T-cell (primary cell): ENCODE data around the gene BZW2. TPM values are rescaled to one million over a fixed set of nuclear protein-coding genes. Genes with fewer than 3 reads are reported as not detected.

Experiments
- ATAC-seq, 4 experiments: fragments of 200-7000 bp in 3 of 4; fragments of 150-1000 bp in 1 of 4; cut with Tn5 transposase; replicated peaks in 1 of 4; 1 replicate in 3 of 4; 2 replicates in 1 of 4; pipeline ENCODE4 v1.10.0; 2021; ENCODE audit warnings: moderate library complexity in 3 of 4, mild to moderate bottlenecking in 2 of 4, moderate number of reproducible peaks in 1 of 4
- CTCF ChIA-PET, 2 donors: fragments of 300-600 bp; sonication (Branson Sonifier 250); formaldehyde crosslinking; loops; one replicate each; lab custom pipeline; 2022; ENCODE audit warnings: antibody characterized with exemption in 2 of 2; lab: Charles Lee
- POLR2A ChIA-PET, 2 donors: fragments of 300-600 bp; sonication (Branson Sonifier 250); formaldehyde crosslinking; loops; one replicate each; lab custom pipeline; 2022; ENCODE audit warnings: antibody characterized with exemption in 2 of 2; lab: Charles Lee
- DNase-seq, 35 experiments: peaks; one replicate each; pipeline versions ENCODE4 v3.0.0 to v3.0.0-alpha.2; 2013 to 2023
- H3K27ac ChIP-seq: one replicate; pipeline ENCODE4 v1.5.1; 2013; ENCODE audit warnings: low read length
- H3K27me3 ChIP-seq, 2 experiments: replicated peaks in 1 of 2; 1 replicate in 1 of 2; 2 replicates in 1 of 2; pipeline versions ENCODE4 v1.6.1 to v1.7.0; 2013; ENCODE audit warnings: low read length in 1 of 2, mixed read lengths in 1 of 2; ENCODE audit not compliant: control insufficient read depth in 2 of 2, insufficient read depth in 2 of 2; ENCODE audit errors: extremely low read depth in 1 of 2
- H3K36me3 ChIP-seq, 2 donors: 1 replicate in 1 of 2; 2 replicates in 1 of 2; pipeline versions ENCODE4 v1.6.1 to v1.7.0; 2013; ENCODE audit warnings: low read length in 1 of 2; ENCODE audit not compliant: control insufficient read depth in 2 of 2, insufficient read depth in 1 of 2; ENCODE audit errors: extremely low read depth in 1 of 2
- H3K4me1 ChIP-seq, 2 experiments: 1 replicate in 1 of 2; 2 replicates in 1 of 2; pipeline versions ENCODE4 v1.6.1 to v1.7.0; 2013; ENCODE audit warnings: low read length in 2 of 2, mixed read lengths in 1 of 2; ENCODE audit not compliant: insufficient read depth in 2 of 2, control insufficient read depth in 1 of 2; ENCODE audit errors: extremely low read depth in 1 of 2
- H3K4me3 ChIP-seq, 2 donors: 1 replicate in 1 of 2; 2 replicates in 1 of 2; pipeline versions ENCODE4 v1.5.1 to v1.7.0; 2013; ENCODE audit warnings: mild to moderate bottlenecking in 2 of 2, low read length in 1 of 2, moderate library complexity in 1 of 2; ENCODE audit not compliant: control insufficient read depth in 1 of 2; ENCODE audit errors: extremely low read depth in 1 of 2
- H3K9me3 ChIP-seq: 2 replicates; pipeline ENCODE4 v1.7.0; 2013
- H3K27ac Mint-ChIP-seq, 2 donors: one replicate each; pipeline ENCODE4 v1.8.0; 2020 to 2021; ENCODE audit warnings: mild to moderate bottlenecking in 2 of 2, mixed read lengths in 2 of 2
- H3K27me3 Mint-ChIP-seq, 2 donors: one replicate each; pipeline ENCODE4 v1.8.0; 2021 to 2022; ENCODE audit warnings: mixed read lengths in 2 of 2
- H3K36me3 Mint-ChIP-seq: one replicate; pipeline ENCODE4 v1.8.0; 2021; ENCODE audit warnings: mixed read lengths
- H3K4me1 Mint-ChIP-seq, 3 donors: one replicate each; pipeline ENCODE4 v1.8.0; 2020 to 2022; ENCODE audit warnings: mixed read lengths in 3 of 3, mild to moderate bottlenecking in 1 of 3
- H3K4me3 Mint-ChIP-seq, 3 donors: one replicate each; pipeline ENCODE4 v1.8.0; 2020 to 2022; ENCODE audit warnings: mild to moderate bottlenecking in 3 of 3, mixed read lengths in 3 of 3, moderate library complexity in 3 of 3
- H3K9me3 Mint-ChIP-seq, 3 donors: one replicate each; pipeline ENCODE4 v1.8.0; 2020 to 2022; ENCODE audit warnings: mixed read lengths in 3 of 3
- WGBS: methylation state at CpG from one replicate; pipeline ENCODE4 v1.1.5; 2013; ENCODE audit warnings: missing lambda C conversion rate; ENCODE audit not compliant: insufficient coverage; 5-methylcytosine and 5-hydroxymethylcytosine counted together
- total RNA-seq, 35 experiments: library from RNA in 6 of 35; stranded (reverse) in 6 of 35; fragments of 120-200 nt in 1 of 35; gene quantifications; one replicate each; pipeline versions ENCODE4 v1.2.1 to v1.2.4 and lab custom pipeline; 2013 to 2026

Gene BZW2
- total RNA-seq, 5 donors from 2014 or later (not counting 1 experiment from before 2014, with no cell fraction given): 22.1 to 35.1 (median 30.2) TPM

- no peak overlapping the region for H3K4me3 ChIP-seq
- CTCF ChIA-PET: no interaction called here
- Mint-ChIP-seq H3K36me3 (peaks cover 32% of the 10 kb centered on the region), H3K9me3 (no peaks in the 10 kb centered on the region), H3K4me3 (no peak overlapping the region), H3K27me3 (no peaks in the 10 kb centered on the region), H3K27ac (no peak overlapping the region), H3K4me1 (peaks cover 17 to 24% (median 18%) of the 10 kb centered on the region in 3 donors)
- POLR2A ChIA-PET: no interaction called here
- H3K27me3 ChIP-seq: no peaks in the 10 kb centered on the region
- peaks cover 0 to 2% of the 10 kb centered on the region in 2 donors for H3K36me3 ChIP-seq
- H3K27ac ChIP-seq: no peak overlapping the region
- H3K9me3 ChIP-seq: no peaks in the 10 kb centered on the region
- no peak for ATAC-seq
- no peak for DNase-seq
- H3K4me1 ChIP-seq: peaks cover 0 to under 1% of the 10 kb centered on the region in 2 experiments
- 100% methylated on average over 1 of the region's 7 CpGs for WGBS
Observed at GRCh38 chr7:16638282-16639280, 7.4 kb upstream of the BZW2 start.

DNA sequence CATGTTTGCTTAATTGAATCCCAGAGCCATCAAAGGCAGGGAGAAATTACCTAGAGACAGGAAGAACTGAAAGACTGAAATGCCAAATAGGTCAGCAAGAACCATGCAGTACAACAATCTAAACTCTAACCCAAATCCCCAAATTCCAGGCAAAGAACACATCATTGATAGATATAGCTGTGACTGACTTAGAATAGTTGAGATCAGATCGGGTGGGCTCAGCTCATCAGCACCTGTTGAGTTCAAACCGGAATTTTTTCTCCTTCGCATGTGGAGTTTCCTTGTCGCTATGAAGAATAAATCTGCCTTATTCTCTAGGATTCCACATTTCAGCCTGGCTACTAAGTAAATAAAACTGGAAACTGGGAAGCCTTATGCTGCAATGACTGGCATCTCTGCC lies 1.8 kb upstream of the BZW2 start:
- H3K27ac ChIP-seq: no peak overlapping the region
- H3K9me3 Mint-ChIP-seq: no peaks in the 10 kb centered on the region
- peak in 1 of 35 experiments; percentile 7 for DNase-seq

DNA sequence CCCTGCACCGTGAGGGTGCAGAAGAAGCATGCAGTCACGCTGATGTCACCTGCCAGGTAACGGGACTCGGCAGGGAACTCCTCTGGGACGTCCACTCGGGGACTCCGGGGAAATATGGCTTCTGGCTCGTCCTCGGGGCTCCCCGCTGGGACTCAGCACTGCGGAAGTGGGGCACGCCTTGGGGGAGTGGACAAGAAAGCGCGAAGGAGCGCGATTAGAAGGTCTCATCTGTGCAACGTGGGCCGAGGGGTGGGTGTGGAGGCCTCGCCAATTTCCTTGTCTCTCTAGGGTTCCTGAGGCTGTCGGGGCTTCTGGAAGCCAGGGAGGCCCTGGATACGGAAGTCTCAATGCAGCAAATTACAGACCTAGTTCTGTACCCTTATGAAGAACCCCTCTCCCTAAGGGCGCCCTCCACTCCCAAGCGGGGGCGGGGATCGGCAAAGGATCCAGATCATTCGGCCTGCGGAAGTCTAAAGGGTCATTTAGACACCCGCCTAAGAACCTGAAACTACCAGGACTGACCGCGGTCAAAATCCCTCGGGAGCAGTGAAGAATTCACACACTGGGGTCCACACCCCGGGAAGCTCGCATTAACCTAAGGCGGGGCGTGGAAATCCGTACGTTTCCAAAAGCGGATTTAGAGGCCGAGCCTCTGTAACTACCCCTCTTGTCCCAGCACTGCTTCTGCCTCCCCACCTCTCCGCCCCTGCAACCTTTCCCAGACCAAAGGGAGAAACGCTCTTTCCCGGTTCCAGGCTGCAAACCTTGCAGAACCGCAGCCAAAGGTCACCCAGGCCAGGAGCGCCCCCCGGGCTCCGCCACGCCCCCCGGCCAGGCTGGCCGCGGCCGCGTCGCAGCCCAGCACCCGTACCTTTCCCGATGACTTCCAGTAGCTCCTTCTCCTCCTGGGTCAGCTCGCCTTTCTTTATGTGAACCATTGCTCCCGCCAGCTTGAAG lies 1.1 kb upstream of the BZW2 start:
- ChIA-PET POLR2A (interaction anchor here in 1 of 2 donors (1.6 kb wide), 1 partner anchor 17 kb away, joined by 3 read pairs; no protein-coding TSS in a partner anchor), CTCF (no interaction called here)
- H3K9me3 ChIP-seq: no peaks in the 10 kb centered on the region
- DNase-seq: peak in 34 of 35 experiments; percentile 19 to 70 (median 46)
- no peaks in the 10 kb centered on the region for H3K27me3 Mint-ChIP-seq
- WGBS: under 1% methylated on average over 37 of the region's 57 CpGs
- peak overlapping the region; percentile 89 to 98 (median 97) for H3K4me3 Mint-ChIP-seq
- H3K4me1 Mint-ChIP-seq: peaks cover 60 to 69% (median 62%) of the 10 kb centered on the region in 3 donors
- H3K4me1 ChIP-seq: peaks cover 17% of the 10 kb centered on the region in 2 experiments
- H3K36me3 Mint-ChIP-seq: peaks cover 5% of the 10 kb centered on the region
- peak overlapping the region; percentile 93 to 99 for H3K27ac Mint-ChIP-seq
- peak overlapping the region; percentile 96 to 97 for H3K4me3 ChIP-seq
- no peaks in the 10 kb centered on the region for H3K9me3 Mint-ChIP-seq
- peak overlapping the region; percentile 87 for H3K27ac ChIP-seq
- peak; percentile 0 to 18 (median 12) for ATAC-seq
- H3K27me3 ChIP-seq: no peaks in the 10 kb centered on the region
- no peaks in the 10 kb centered on the region for H3K36me3 ChIP-seq

More for the DNA sequence above, 1.8 kb upstream of the BZW2 start:
- Mint-ChIP-seq H3K36me3 (peaks cover 5% of the 10 kb centered on the region), H3K4me3 (peak overlapping the region; percentile 89 to 98 (median 97)), H3K27ac (peak overlapping the region; percentile 72 to 80), H3K4me1 (peaks cover 54 to 61% (median 56%) of the 10 kb centered on the region in 3 donors), H3K27me3 (no peaks in the 10 kb centered on the region)
- ATAC-seq: no peak
- H3K4me1 ChIP-seq: peaks cover 17% of the 10 kb centered on the region in 2 experiments
- no CpG with 5 or more reads among the region's 4 CpGs for WGBS
- H3K27me3 ChIP-seq: no peaks in the 10 kb centered on the region
- no peaks in the 10 kb centered on the region for H3K9me3 ChIP-seq
- CTCF ChIA-PET: no interaction called here
- POLR2A ChIA-PET: no interaction called here
- no peaks in the 10 kb centered on the region for H3K36me3 ChIP-seq
- H3K4me3 ChIP-seq: peak overlapping the region; percentile 96 to 97

DNA sequence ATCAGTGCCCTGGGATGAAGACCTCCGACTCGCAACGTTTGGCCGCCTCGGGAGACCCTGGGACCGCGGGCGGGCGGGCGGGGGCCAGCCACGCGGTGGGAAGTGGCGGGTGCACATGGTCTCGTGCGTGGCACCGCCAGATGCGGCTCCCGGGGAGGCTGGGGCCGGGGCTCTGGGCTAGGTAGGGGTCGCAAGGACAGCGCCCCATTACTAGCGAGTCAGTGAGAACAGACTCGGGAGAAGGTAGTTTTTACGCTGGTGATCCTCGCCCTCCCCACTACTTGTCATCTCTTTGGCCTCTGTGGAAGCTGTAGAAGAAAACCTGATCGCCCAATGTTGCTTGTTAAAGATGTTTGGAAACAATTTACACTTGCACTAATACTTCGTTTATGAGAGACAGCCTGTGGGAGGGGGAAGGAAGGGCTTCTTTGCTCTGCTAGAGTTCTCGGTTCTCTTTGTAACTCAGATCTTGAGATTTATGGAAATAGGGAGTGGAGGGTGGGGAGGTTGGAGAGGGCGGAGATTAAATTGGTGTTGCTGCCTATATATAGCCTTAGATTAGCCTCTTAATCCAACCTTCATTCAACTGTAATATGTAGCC lies 591 bp downstream of the BZW2 start:
- peak in 1 of 35 experiments; percentile 5 for DNase-seq
- H3K4me1 ChIP-seq: peaks cover 17 to 24% of the 10 kb centered on the region in 2 experiments
- Mint-ChIP-seq H3K27ac (peak overlapping the region; percentile 47 to 99), H3K9me3 (no peaks in the 10 kb centered on the region), H3K4me3 (peak overlapping the region; percentile 89 to 98 (median 97)), H3K36me3 (no peaks in the 10 kb centered on the region), H3K27me3 (no peaks in the 10 kb centered on the region), H3K4me1 (peaks cover 73 to 80% (median 75%) of the 10 kb centered on the region in 3 donors)
- peak overlapping the region; percentile 48 to 96 for H3K4me3 ChIP-seq
- peak overlapping the region; percentile 87 for H3K27ac ChIP-seq
- H3K27me3 ChIP-seq: no peaks in the 10 kb centered on the region
- WGBS: 0% methylated on average over 19 of the region's 29 CpGs
- no peaks in the 10 kb centered on the region for H3K36me3 ChIP-seq
- CTCF ChIA-PET: interaction anchor here in 1 of 2 donors (0.9 kb wide), 1 partner anchor 82 kb away, joined by 3 read pairs; no protein-coding TSS in a partner anchor
- peak in 2 of 4 experiments; percentile 14 to 16 for ATAC-seq
- H3K9me3 ChIP-seq: no peaks in the 10 kb centered on the region
- POLR2A ChIA-PET: interaction anchor here (0.7 to 1.6 kb wide), 5 partner anchors 12 to 226 kb away, joined by 3 to 5 read pairs (median 3); no protein-coding TSS in a partner anchor

DNA sequence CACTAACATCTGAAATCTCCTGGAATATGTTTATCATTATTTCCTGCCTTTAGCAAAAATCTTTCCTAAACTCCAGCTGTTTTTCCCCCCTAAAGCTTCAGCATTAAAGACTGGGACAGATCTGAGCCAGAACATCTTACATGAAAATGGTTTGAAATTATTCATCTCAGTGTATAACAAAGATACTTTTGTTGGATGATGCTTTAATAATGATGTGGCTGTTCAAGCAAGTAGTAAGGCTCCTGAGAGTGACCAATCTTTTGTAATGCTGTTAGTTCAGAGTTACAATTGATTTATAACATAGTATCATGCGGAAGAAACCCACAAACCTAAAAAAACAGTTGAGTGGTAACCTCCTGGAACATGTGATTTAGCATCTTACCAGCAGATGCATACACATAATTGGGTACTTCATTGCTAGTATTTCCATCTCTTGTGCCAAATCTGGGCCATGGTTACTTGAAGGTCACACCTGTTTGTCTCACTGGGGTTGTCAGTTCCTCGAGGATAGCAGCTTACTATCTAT lies 1.5 kb downstream of the BZW2 start:
- WGBS: no CpG with 5 or more reads among the region's 2 CpGs
- H3K36me3 ChIP-seq: no peaks in the 10 kb centered on the region
- H3K27ac ChIP-seq: no peak overlapping the region
- peak in 1 of 35 experiments; percentile 7 for DNase-seq
- no peaks in the 10 kb centered on the region for H3K9me3 Mint-ChIP-seq
- no peak for ATAC-seq
- no peaks in the 10 kb centered on the region for H3K27me3 Mint-ChIP-seq
- H3K27ac Mint-ChIP-seq: peak overlapping the region in 1 of 2 donors; percentile 1
- ChIA-PET CTCF (interaction anchor here in 1 of 2 donors (0.9 kb wide), 1 partner anchor 83 kb away, joined by 3 read pairs; no protein-coding TSS in a partner anchor), POLR2A (interaction anchor here in 1 of 2 donors (1.0 kb wide), 1 partner anchor 11 kb away, joined by 5 read pairs; no protein-coding TSS in a partner anchor)
- H3K27me3 ChIP-seq: no peaks in the 10 kb centered on the region
- peaks cover 76 to 86% (median 78%) of the 10 kb centered on the region in 3 donors for H3K4me1 Mint-ChIP-seq
- H3K4me3 Mint-ChIP-seq: peak overlapping the region; percentile 89 to 98 (median 97)
- H3K9me3 ChIP-seq: no peaks in the 10 kb centered on the region
- peaks cover 17 to 29% of the 10 kb centered on the region in 2 experiments for H3K4me1 ChIP-seq
- no peak overlapping the region for H3K4me3 ChIP-seq
- no peaks in the 10 kb centered on the region for H3K36me3 Mint-ChIP-seq
